GM19467 (cell line): Measurements from ENCODE around the gene PLEKHM3.
"Not testable (repeated sequence)": the region's sequence is repeated elsewhere in the genome, so short reads cannot be mapped to it uniquely, and the experiment has no call there.

Experiments used
- ATAC-seq: cut with Tn5 transposase; IDR thresholded peaks from one replicate; pipeline ENCODE4 v1.9.1; 2021; ENCODE audit warnings: mild to moderate bottlenecking, moderate library complexity; ENCODE audit not compliant: unreplicated experiment

The PLEKHM3 gene

DNA sequence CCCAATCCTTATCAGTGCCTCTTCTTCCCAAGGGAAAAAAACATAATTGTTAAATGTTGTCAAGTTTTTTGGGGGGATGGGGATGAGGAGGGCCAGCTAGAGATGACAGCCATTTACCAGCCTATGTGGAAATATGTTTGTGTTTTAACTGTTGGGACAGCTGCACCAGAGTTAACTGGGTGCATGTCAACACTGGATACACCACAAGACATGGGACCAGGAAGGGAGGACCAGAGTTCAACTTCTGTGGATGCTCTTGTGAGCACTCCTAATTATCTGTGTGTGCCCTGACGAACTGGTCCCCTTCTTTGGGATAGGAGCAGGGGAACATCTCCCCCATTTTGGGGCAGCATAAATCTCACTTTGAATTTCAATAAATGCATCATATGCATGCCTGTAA, 189.5 kb downstream of the PLEKHM3 start:
- ATAC-seq: no peak

GRCh38 chr2:207833251-207833751, 192.0 kb downstream of the PLEKHM3 start:
- peak; percentile 95 for ATAC-seq

DNA sequence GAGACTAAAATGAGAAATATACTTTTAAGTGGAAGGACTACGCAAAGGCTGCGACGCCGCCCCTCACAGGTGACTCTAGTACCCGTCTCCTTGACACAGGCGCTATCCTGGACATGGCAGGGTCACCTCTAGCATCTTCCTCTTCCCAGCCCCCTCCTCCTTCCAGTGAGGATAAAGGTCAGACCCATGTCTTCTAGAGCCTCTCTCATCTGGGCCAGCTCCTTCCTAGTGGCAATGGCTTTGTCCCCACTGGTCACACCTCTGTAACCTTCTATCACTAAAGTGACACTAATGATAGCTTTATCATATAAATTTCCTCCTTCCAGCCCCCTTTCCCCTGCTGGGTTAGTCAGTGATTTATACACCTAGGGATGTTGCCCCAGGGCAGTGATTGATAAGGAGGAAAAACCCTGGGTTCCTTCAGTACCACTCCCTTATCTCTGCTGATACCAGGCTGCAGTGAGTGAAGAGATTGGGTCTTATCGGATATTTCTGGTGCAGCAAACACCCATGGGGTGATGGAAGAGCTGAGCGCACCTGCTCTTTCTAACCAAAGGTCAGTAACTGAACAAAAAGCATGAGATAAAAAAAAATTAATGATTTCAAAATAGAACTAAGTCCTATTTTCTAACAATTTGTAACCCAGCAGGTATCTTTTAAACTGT, 193.6 kb downstream of the PLEKHM3 start:
- no peak for ATAC-seq

GRCh38 chr2:207830778-207831438, 194.4 kb downstream of the PLEKHM3 start:
- no peak for ATAC-seq

DNA sequence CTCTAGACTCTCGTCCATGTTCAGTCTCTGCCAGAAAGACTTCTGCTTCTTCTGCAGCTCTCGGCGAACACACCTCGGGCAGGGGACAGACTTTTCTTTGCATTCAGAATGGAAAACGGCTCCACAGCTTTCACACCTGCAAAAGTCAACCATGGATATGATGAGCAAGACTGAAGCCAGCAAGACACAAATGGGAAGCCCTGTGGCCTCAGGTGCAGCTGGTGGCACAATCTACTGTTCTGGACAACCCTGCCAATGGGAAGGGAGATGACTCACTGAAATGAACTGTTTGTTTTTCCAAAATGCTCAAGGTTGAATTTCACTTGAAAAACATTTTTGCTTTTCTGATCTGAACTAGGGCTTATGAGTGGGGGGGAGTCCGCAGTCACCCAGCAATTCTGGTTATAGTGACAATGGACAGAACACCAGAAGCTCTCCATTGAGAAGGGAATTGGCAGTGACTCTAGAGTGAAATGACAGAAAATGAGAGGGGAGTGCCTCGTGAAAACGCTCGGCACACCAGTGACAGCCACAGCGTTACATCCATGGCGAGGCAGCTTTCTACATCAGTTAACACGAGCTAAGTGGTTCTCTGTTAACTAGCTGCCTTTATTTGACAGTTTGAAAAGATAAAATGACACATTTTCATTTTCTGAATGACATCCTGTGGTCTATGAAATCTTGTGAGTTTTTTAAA, 196.8 kb downstream of the PLEKHM3 start:
- ATAC-seq: no peak

- ATAC-seq: no peak
Measured at GRCh38 chr2:207825978-207826377, 199.3 kb downstream of the PLEKHM3 start.

- ATAC-seq: no peak
Measured at GRCh38 chr2:207825045-207825954, 200.0 kb downstream of the PLEKHM3 start.

DNA sequence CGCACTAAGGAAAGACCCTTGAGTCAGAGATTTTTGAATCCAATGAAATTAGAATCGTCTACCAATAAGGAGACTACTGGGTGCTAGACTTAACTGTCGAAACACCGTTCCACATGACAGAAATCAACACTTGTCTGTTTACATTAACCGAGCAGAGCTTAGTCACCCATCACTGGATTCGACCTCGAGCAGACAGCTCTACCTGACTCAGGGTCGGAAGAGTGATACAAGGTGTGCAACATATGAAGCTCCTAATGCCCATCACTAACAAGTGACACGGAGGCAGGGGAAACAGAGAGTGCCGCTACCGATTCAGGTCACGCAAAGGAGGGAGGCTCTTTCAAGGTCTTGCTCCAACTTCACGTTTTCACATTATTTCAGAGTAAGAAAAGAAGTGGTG, 201.5 kb downstream of the PLEKHM3 start:
- ATAC-seq: no peak

DNA sequence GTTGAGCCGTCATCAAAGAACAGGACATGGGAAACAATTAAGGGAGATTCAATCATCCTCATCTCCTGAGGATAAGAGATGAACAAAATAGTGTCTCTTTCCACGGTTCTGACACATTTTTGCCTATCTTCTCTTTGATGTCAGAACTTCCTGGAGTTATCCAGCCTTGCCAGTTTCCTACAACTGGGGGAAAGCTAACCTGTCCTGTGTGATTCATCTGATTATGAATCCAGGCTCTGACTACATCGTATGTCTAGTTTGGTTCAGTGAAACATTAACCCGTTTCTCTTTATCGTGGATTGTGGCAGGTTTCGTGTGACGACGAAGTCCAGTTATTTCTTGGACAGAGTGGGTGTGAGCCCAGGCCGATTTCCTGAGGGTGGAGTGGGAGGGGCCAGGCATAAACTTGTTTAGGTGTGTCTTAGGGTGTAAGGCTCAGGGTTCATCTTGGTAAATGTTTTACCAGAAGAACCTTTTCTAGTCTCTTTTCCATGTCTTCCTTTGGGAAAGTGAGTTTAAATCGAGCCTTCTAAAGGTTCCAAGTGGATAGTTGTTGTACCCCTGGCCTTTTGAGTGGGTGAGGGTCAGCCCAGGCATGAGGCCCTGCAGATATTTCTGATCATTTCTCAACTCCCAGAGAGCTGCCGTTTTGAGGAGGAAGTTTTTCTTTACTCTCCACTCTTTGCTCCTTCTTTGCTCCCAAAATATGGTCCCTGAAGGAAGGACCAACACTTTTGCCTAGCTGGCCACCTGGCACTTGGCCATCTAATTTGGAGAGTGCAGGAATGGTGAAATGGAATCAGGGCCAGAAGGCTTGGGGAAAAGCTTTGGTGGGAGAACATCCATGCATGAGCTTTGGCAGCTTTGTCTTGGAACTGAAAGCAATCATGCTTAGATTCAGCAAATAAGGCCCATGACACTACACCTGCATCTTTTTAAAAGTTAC, 205.2 kb downstream of the PLEKHM3 start:
- no peak for ATAC-seq

- no peak for ATAC-seq
Measured at GRCh38 chr2:207819021-207819797, 206.1 kb downstream of the PLEKHM3 start.

DNA sequence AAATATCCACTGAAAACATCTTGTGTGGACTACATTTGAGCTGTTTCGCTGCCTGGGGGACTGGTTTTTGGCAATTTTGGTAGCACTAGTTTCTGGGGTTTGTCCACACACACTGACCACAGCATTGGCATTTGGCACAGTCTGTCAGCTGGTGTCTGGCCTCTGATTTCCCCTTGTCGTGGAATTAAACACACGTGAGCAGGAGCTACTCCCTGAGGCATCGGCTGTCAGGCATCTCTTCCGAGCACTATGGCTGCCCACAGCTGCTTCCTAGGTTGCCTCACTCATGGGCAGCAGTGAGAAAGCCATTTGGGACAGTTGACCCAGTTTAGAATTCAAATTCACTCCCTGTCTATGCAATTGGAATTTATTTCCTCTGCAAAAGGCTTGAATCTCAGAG, 208.8 kb downstream of the PLEKHM3 start:
- ATAC-seq: no peak

DNA sequence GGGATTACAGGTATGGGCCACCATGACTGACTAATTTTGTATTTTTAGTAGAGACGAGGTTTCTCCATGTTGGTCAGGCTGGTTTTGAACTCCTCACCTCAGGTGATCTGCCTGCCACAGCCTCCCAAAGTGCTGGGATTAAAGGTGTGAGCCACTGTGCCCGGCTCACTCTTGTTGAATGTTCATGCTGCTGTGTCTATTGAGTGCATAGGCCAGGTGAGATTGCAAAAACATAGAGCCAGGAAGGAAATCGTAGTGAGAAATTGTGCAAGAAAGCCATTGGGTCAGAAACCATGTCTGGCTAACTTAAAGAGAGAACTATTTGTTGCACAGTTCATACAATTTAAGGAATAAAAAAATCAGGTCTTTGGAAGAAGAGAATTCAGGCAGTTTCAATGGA, 210.1 kb downstream of the PLEKHM3 start:
- ATAC-seq: no peak

DNA sequence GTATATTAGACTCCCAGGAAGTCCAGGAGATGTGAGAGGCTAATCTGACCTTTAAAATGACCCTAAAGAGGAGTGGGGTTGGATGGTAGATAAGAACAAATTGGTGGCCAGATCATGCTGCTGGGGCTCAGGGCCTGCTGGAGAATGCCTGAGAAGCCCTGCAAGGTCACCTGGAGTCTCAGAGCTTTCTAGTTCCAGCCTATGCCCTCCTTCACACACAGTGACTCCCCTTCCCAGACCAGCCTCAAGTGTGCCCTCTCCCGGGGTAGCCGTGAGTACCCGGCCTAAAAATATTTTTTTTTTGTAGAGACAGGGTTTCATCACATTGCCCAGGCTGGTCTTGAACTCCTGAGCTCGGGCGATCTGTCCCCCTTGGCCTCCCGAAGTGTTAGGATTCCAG, 211.4 kb downstream of the PLEKHM3 start:
- ATAC-seq: no peak

- no peak for ATAC-seq
Measured at GRCh38 chr2:207813221-207813916, 212.0 kb downstream of the PLEKHM3 start.

GRCh38 chr2:207812726-207813080, 212.6 kb downstream of the PLEKHM3 start:
- ATAC-seq: no peak

GRCh38 chr2:207812058-207812725, 213.1 kb downstream of the PLEKHM3 start:
- no peak for ATAC-seq

- not testable (repeated sequence) for ATAC-seq
Measured at GRCh38 chr2:207811658-207812057, 213.7 kb downstream of the PLEKHM3 start.

DNA sequence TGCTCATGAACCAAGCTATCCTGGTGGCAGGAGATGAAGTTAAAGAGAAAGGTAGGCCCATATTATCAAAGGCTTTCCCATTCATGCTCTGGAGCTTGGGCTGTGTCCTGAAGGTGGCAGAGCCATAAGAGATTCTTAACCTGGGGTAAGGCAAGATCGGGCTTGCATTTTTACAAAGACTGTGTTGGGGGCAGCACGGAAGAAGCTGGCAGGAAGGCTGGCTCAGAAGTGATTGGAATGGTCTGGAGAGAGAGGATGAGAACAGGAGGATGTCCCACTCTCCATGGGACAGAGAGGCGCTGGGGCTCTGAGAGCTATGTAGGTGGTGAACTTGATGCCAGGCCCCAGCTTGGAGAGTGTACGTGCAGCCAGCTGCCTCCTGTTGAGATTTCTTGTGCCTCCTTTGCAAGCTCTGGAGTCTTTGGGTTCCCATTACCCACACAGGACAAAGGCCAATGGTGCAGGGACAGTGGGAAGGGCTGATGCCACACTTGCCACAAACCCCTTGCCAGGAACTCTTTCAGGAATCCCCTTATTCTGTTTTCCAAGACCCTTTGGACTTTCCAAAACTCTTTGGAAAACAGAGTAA, 215.0 kb downstream of the PLEKHM3 start:
- ATAC-seq: no peak
